Peyer's patch (tissue), 4 donors: ENCODE data around the gene SHLD1. TPM values are rescaled to one million over a fixed set of nuclear protein-coding genes. Genes with fewer than 3 reads are reported as not detected.

Experiments
- DNase-seq, 3 donors: peaks; one replicate each; pipeline ENCODE4 v3.0.0-alpha.2; 2017 to 2019
- H3K27ac ChIP-seq, 4 donors: fragments of 200-600 bp; sonication (generic); one replicate each; pipeline ENCODE4 v1.5.1; 2016 to 2019
- H3K27me3 ChIP-seq, 2 donors: fragments of 200-600 bp; sonication (generic); one replicate each; pipeline ENCODE4 v1.5.1; 2019
- H3K36me3 ChIP-seq, 3 donors: fragments of 200-600 bp; sonication (generic); one replicate each; pipeline ENCODE4 v1.5.1; 2016 to 2019
- H3K4me1 ChIP-seq, 4 donors: fragments of 200-600 bp; sonication (generic); one replicate each; pipeline ENCODE4 v1.5.1; 2016 to 2019
- H3K4me3 ChIP-seq, 4 donors: fragments of 200-600 bp; sonication (generic); 1 replicate in 3 of 4; 2 replicates in 1 of 4; pipeline ENCODE4 v1.5.1; 2016 to 2019; ENCODE audit warnings: mild to moderate bottlenecking in 1 of 4
- H3K9me3 ChIP-seq, 4 donors: fragments of 200-600 bp; sonication (generic); one replicate each; pipeline ENCODE4 v1.5.1; 2016 to 2019; ENCODE audit warnings: mild to moderate bottlenecking in 1 of 4
- POLR2A ChIP-seq, 2 donors: fragments of 450-650 bp; IDR thresholded peaks; one replicate each; pipeline ENCODE4 v1.5.1; 2017; ENCODE audit warnings: antibody characterized with exemption in 2 of 2, mild to moderate bottlenecking in 2 of 2, moderate library complexity in 2 of 2
- total RNA-seq, 4 donors: library from RNA; depleted of rRNA; stranded (reverse); fragments of >200 nt; gene quantifications; one replicate each; pipeline ENCODE4 v1.1.0, GENCODE V29; 2016
- TF ChIP-seq, protein P1 (sequence below), 6 experiments: fragments of 450-650 bp in 4 of 6; fragments of 200-600 bp in 2 of 6; sonication (generic) in 1 of 6; IDR thresholded peaks; one replicate each; pipeline ENCODE4 v1.5.1; 2017 to 2019; ENCODE audit warnings: antibody characterized with exemption in 6 of 6, mild to moderate bottlenecking in 3 of 6, moderate library complexity in 1 of 6

Gene SHLD1
- total RNA-seq, 4 donors from 2014 or later, result 8.4 to 15.5 (median 12.3) TPM

DNA sequence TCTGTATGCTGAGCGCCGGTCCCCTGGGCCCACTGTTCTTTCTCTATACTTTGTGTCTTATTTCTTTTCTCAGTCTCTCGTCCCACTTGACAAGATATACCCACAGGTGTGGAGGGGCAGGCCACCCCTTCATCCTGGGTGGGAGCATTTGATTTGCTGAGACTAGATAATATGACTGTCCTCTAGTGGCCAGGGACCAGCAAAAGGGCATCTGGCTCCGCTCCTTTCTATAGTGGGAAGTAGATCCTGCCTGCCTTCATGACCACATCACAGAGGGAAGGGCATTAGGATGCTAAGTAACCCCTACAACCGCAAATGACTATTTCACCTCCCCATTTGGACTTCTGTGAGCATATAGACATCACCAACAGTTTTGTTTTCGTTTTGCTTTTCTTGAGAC lies 135.7 kb downstream of the SHLD1 start:
- H3K4me3 ChIP-seq, result no peak overlapping the region
- no peak overlapping the region for H3K27ac ChIP-seq
- DNase-seq, result no peak
- H3K27me3 ChIP-seq, result no peaks in the 10 kb centered on the region
- H3K4me1 ChIP-seq, result no peaks in the 10 kb centered on the region
- H3K36me3 ChIP-seq, result no peaks in the 10 kb centered on the region
- H3K9me3 ChIP-seq, result no peaks in the 10 kb centered on the region
- no peak for TF ChIP-seq POLR2A (IDR thresholded peaks at IDR 0.05)
- TF ChIP-seq, protein P1, sequence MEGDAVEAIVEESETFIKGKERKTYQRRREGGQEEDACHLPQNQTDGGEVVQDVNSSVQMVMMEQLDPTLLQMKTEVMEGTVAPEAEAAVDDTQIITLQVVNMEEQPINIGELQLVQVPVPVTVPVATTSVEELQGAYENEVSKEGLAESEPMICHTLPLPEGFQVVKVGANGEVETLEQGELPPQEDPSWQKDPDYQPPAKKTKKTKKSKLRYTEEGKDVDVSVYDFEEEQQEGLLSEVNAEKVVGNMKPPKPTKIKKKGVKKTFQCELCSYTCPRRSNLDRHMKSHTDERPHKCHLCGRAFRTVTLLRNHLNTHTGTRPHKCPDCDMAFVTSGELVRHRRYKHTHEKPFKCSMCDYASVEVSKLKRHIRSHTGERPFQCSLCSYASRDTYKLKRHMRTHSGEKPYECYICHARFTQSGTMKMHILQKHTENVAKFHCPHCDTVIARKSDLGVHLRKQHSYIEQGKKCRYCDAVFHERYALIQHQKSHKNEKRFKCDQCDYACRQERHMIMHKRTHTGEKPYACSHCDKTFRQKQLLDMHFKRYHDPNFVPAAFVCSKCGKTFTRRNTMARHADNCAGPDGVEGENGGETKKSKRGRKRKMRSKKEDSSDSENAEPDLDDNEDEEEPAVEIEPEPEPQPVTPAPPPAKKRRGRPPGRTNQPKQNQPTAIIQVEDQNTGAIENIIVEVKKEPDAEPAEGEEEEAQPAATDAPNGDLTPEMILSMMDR (IDR thresholded peaks at IDR 0.05), result no peak

DNA sequence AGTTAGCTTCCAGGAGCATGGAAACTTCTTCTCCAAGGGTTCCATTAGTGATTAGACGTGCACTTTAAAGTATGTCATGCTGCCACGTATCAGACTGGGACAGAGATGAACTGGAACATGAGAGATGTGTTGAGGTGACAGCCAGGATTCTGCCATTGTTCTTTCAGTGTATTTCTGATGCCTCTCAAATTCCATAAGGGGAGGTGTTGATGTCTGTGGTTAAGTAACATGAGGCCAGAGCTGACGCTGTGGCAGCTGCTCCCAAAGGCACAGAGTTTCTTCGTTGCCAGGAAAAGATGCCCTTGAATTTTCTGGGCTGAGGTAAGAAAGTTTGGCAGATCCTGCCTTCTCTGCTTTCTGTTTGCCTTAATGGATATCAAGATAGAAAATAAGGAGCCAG lies 136.6 kb downstream of the SHLD1 start:
- Histone ChIP-seq H3K4me1 (no peaks in the 10 kb centered on the region), H3K27me3 (no peaks in the 10 kb centered on the region), H3K27ac (no peak overlapping the region), H3K9me3 (no peaks in the 10 kb centered on the region), H3K36me3 (no peaks in the 10 kb centered on the region), H3K4me3 (no peak overlapping the region)
- no peak for TF ChIP-seq POLR2A (IDR thresholded peaks at IDR 0.05)
- TF ChIP-seq, protein P1 (IDR thresholded peaks at IDR 0.05), result no peak
- DNase-seq, result no peak

DNA sequence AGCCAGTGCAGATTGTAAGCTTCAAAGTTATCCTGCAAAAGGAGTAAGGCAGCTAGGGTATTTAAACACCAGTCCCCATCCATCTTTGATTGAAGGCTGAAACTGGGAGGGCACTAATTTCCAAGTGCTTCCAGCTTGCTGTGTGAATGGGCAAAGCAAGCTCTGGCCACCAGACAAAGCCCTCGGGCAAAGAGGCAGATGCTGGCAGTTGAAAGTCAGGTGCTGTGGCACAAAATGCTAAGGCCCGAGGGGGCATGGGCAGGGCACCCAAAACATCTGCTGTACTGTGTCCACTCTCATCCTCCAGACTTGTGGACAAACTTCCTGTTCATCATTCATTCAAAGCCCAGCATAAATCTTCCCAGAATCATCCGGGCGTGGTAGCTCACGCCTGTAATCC lies 137.2 kb downstream of the SHLD1 start:
- no peaks in the 10 kb centered on the region for H3K27me3 ChIP-seq
- no peaks in the 10 kb centered on the region for H3K9me3 ChIP-seq
- no peak overlapping the region for H3K4me3 ChIP-seq
- H3K4me1 ChIP-seq, result no peaks in the 10 kb centered on the region
- no peaks in the 10 kb centered on the region for H3K36me3 ChIP-seq
- TF ChIP-seq POLR2A (IDR thresholded peaks at IDR 0.05), result no peak
- TF ChIP-seq, protein P1 (IDR thresholded peaks at IDR 0.05), result no peak
- no peak overlapping the region for H3K27ac ChIP-seq
- DNase-seq, result no peak

DNA sequence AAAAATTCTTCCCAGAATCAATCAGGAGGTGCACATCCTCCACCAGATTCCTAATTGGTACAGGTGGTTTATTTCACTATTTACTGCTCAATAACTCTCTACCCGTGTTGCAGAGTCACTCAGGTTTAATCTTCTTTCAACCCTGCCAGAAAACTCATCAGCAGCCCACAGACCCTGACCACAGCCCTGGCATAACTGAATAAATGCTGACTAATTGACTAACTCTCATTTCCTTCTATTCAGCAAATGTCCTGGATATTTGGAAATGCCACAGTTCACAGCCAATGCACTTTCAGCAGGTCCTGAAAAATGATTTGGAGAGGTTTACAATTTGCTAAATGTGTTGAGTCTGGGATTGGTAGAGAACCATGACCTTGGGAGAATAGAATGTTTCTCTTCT lies 137.8 kb downstream of the SHLD1 start:
- no peak overlapping the region for H3K4me3 ChIP-seq
- H3K27me3 ChIP-seq, result no peaks in the 10 kb centered on the region
- no peaks in the 10 kb centered on the region for H3K9me3 ChIP-seq
- H3K27ac ChIP-seq, result no peak overlapping the region
- H3K36me3 ChIP-seq, result no peaks in the 10 kb centered on the region
- no peaks in the 10 kb centered on the region for H3K4me1 ChIP-seq
- TF ChIP-seq, protein P1 (IDR thresholded peaks at IDR 0.05), result no peak
- TF ChIP-seq POLR2A (IDR thresholded peaks at IDR 0.05), result no peak
- no peak for DNase-seq

DNA sequence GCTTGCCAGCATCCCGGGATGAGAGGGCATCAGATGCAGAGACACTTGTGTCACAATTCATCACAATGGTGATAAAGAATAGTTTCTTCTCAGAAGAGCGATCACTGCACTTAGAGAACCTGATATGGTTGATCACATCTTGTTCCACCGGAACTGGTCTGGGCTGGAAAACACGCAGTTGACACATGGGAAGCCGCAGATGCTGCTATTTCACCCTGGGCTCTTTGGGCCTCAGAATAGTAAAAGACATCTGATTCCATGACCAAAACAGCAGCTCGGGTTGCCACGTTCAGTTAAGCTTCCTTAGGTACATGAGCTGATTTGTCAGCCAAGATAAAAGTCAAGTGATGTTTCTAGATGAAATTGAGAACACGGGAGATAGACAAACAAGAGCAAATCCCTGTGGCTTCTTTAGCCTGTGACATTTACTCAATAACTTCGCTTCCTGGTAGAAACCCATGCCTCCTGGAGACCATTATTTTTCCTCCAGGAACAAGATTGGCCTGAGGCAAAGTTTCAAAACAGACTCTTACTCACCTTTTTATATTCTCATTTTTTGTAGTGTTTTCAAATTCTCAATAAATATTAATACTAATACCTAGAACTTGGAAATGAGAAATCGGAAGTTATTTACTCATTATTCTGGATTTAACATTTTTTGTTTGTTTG lies 140.7 kb downstream of the SHLD1 start:
- no peak for DNase-seq
- no peak for TF ChIP-seq POLR2A (IDR thresholded peaks at IDR 0.05)
- TF ChIP-seq, protein P1 (IDR thresholded peaks at IDR 0.05), result no peak
- no peaks in the 10 kb centered on the region for H3K4me1 ChIP-seq
- H3K27ac ChIP-seq, result no peak overlapping the region
- no peaks in the 10 kb centered on the region for H3K36me3 ChIP-seq
- H3K9me3 ChIP-seq, result no peaks in the 10 kb centered on the region
- no peak overlapping the region for H3K4me3 ChIP-seq
- no peaks in the 10 kb centered on the region for H3K27me3 ChIP-seq

DNA sequence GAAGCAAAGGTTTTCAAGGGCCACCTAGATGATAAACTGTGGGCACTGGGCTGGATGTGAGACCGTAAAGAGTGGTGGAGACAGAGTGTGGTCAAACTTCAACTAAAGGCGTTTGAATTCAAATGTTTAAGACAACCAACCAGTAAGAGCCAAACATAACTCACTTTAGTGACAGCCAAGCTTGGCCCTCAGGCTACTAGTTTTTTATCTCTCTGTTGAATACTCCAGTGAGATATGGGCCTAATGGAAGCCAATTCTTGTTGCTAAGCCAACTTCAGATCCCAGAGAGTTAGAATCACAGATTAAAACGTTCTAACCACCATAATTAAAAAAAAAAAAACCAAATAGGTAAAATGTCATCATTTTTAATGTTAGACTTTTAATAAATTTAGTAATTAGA lies 142.9 kb downstream of the SHLD1 start:
- no peak for TF ChIP-seq POLR2A (IDR thresholded peaks at IDR 0.05)
- Histone ChIP-seq H3K9me3 (no peaks in the 10 kb centered on the region), H3K4me1 (no peaks in the 10 kb centered on the region), H3K4me3 (no peak overlapping the region), H3K36me3 (no peaks in the 10 kb centered on the region), H3K27ac (no peak overlapping the region), H3K27me3 (no peaks in the 10 kb centered on the region)
- no peak for DNase-seq
